Ovary (tissue), 9 donors: ENCODE measurements around the gene TMEM120B. TPM values are rescaled to one million over a fixed set of nuclear protein-coding genes. Genes with fewer than 3 reads are reported as not detected.

Experiments used
- DNase-seq, 5 donors: peaks; one replicate each; pipeline ENCODE4 v3.0.0-alpha.2; 2019 to 2020
- H3K27ac ChIP-seq, 2 donors: fragments of 200-600 bp; one replicate each; pipeline versions ENCODE4 v1.5.1 to v1.8.0; 2019 to 2022
- H3K27me3 ChIP-seq: fragments of 200-600 bp; one replicate; pipeline ENCODE4 v1.8.0; 2022
- H3K36me3 ChIP-seq: fragments of 200-600 bp; sonication (generic); one replicate; pipeline ENCODE4 v1.5.1; 2019
- H3K4me1 ChIP-seq: one replicate; pipeline ENCODE4 v1.8.1; 2013; ENCODE audit warnings: mild to moderate bottlenecking, moderate library complexity; ENCODE audit not compliant: insufficient read depth
- H3K4me3 ChIP-seq: fragments of 200-600 bp; sonication (generic); one replicate; pipeline ENCODE4 v1.5.1; 2017
- H3K9me3 ChIP-seq, 2 donors: fragments of 200-600 bp in 1 of 2; sonication (generic) in 1 of 2; one replicate each; pipeline versions ENCODE4 v1.5.1 to v1.8.1; 2013 to 2019; ENCODE audit warnings: mild to moderate bottlenecking in 1 of 2, moderate library complexity in 1 of 2
- CTCF ChIP-seq, 3 donors: fragments of 450-650 bp in 2 of 3; fragments of 200-600 bp in 1 of 3; IDR thresholded peaks; one replicate each; pipeline versions ENCODE4 v1.5.1 to v1.8.0; 2016 to 2022; ENCODE audit warnings: antibody characterized with exemption in 3 of 3, mild to moderate bottlenecking in 1 of 3
- EP300 ChIP-seq: sonication (generic); formaldehyde crosslinking; IDR thresholded peaks from one replicate; pipeline ENCODE4 v1.6.1; 2017; ENCODE audit warnings: antibody characterized with exemption
- POLR2A ChIP-seq: fragments of 450-650 bp; IDR thresholded peaks from one replicate; pipeline ENCODE4 v1.6.1; 2017; ENCODE audit warnings: antibody characterized with exemption, mild to moderate bottlenecking, moderate library complexity
- WGBS, 3 donors: extraction: QIAGEN DNeasy Blood & Tissue Kit in 1 of 3; methylation state at CpG; one replicate each; pipeline versions ENCODE4 v1.1.5 to v1.1.7; 2013 to 2017; 5-methylcytosine and 5-hydroxymethylcytosine counted together
- intact Hi-C, 4 donors: fragments of 100-400 bp; cut with DNase I; formaldehyde crosslinking; loops; one replicate each; pipeline versions ENCODE4 v1.11.0 to v1.15.1; 2022 to 2023
- polyA plus RNA-seq, 2 donors: library from polyadenylated mRNA; stranded (reverse); fragments of 200-250 nt in 1 of 2; fragments of 350-450 nt in 1 of 2; fragmentation: Illumina TruSeq in 1 of 2; extraction: RNeasy Lipid Tissue Mini Kit (QIAGEN cat#74804) in 1 of 2; gene quantifications; one replicate each; pipeline ENCODE4 v1.2.3, GENCODE V29; 2013 to 2014
- total RNA-seq, 7 donors: library from RNA; depleted of rRNA in 2 of 7; stranded (reverse); fragments of >200 nt in 2 of 7; fragmentation: NEBNext Ultra II Directional in 3 of 7; extraction: Animal tissue kit (Norgen Biotek cat#: 25700) in 3 of 7; gene quantifications; one replicate each; pipeline versions ENCODE4 v1.1.0 to v1.2.4, GENCODE V29; 2016 to 2023
- donor health status: DM: no; HTN: no; CAD: no; lungs with moderate emphysema.
- donor health status: DM: no; HTN: no; CAD: no.
- donor health status: Bipolar disorder and iron deficiency.
- donor health status: DM: yes; HTN: yes; CAD: no.
- donor health status: DM: no; HTN: no; CAD: no.
- donor health status: DM: yes; HTN: yes; CAD: no.

Gene TMEM120B
- total and polyA plus RNA-seq, 9 donors: 2.0 to 15.3 (median 7.1) TPM

GRCh38 chr12:121765573-121765972 lies 53.0 kb downstream of the TMEM120B start:
- H3K4me1 ChIP-seq: no peaks in the 10 kb centered on the region
- H3K4me3 ChIP-seq: no peak overlapping the region
- intact Hi-C loops: no loop called here
- H3K27me3 ChIP-seq: no peaks in the 10 kb centered on the region
- DNase-seq: peak in 1 of 5 donors; percentile 48
- WGBS, 3 donors: 21 to 32% (median 22%) methylated on average over 5 of the region's 5 CpGs
- no peaks in the 10 kb centered on the region for H3K9me3 ChIP-seq
- H3K27ac ChIP-seq: no peak overlapping the region
- no peaks in the 10 kb centered on the region for H3K36me3 ChIP-seq
- TF ChIP-seq CTCF (IDR thresholded peaks at IDR 0.05): no peak
- no peak for TF ChIP-seq EP300
- no peak for TF ChIP-seq POLR2A

- Histone ChIP-seq H3K27me3 (no peaks in the 10 kb centered on the region), H3K4me1 (no peaks in the 10 kb centered on the region), H3K9me3 (no peaks in the 10 kb centered on the region), H3K36me3 (no peaks in the 10 kb centered on the region), H3K4me3 (no peak overlapping the region), H3K27ac (no peak overlapping the region)
- DNase-seq: no peak
- intact Hi-C loops: no loop called here
- 83 to 89% (median 89%) methylated on average over 5 of the region's 5 CpGs for WGBS, 3 donors
- TF ChIP-seq EP300 (no peak), CTCF (IDR thresholded peaks at IDR 0.05) (no peak), POLR2A (no peak)
Measured at GRCh38 chr12:121766290-121767039, 53.9 kb downstream of the TMEM120B start.

GRCh38 chr12:121767525-121768016 lies 55.0 kb downstream of the TMEM120B start:
- H3K27ac ChIP-seq: no peak overlapping the region
- DNase-seq: no peak
- no peaks in the 10 kb centered on the region for H3K9me3 ChIP-seq
- H3K4me3 ChIP-seq: no peak overlapping the region
- no peaks in the 10 kb centered on the region for H3K4me1 ChIP-seq
- TF ChIP-seq POLR2A: no peak
- no peak for TF ChIP-seq EP300
- no peak for TF ChIP-seq CTCF (IDR thresholded peaks at IDR 0.05)
- H3K27me3 ChIP-seq: no peaks in the 10 kb centered on the region
- intact Hi-C loops: no loop called here
- 52 to 69% (median 56%) methylated on average over 10 of the region's 10 CpGs for WGBS, 3 donors
- no peaks in the 10 kb centered on the region for H3K36me3 ChIP-seq

- H3K4me1 ChIP-seq: no peaks in the 10 kb centered on the region
- intact Hi-C loops: no loop called here
- WGBS, 3 donors: 87 to 89% (median 87%) methylated on average over 9 of the region's 9 CpGs
Measured at GRCh38 chr12:121769297-121769830, 56.8 kb downstream of the TMEM120B start.

More at GRCh38 chr12:121769297-121769830, 56.8 kb downstream of the TMEM120B start:
- no peaks in the 10 kb centered on the region for H3K36me3 ChIP-seq
- H3K4me3 ChIP-seq: no peak overlapping the region
- DNase-seq: no peak
- no peak overlapping the region for H3K27ac ChIP-seq
- TF ChIP-seq CTCF (IDR thresholded peaks at IDR 0.05): no peak
- TF ChIP-seq EP300: no peak
- TF ChIP-seq POLR2A: no peak
- H3K9me3 ChIP-seq: no peaks in the 10 kb centered on the region
- no peaks in the 10 kb centered on the region for H3K27me3 ChIP-seq
